Ovary (tissue), 9 donors: ENCODE measurements around the gene CALD1. TPM values are rescaled to one million over a fixed set of nuclear protein-coding genes. Genes with fewer than 3 reads are reported as not detected.
A peak's percentile ranks its signal among the peaks of the same experiment; 100 is the strongest.

Source experiments
- DNase-seq, 5 donors: peaks; one replicate each; pipeline ENCODE4 v3.0.0-alpha.2; 2019 to 2020
- H3K27ac ChIP-seq, 2 donors: fragments of 200-600 bp; one replicate each; pipeline versions ENCODE4 v1.5.1 to v1.8.0; 2019 to 2022
- H3K27me3 ChIP-seq: fragments of 200-600 bp; one replicate; pipeline ENCODE4 v1.8.0; 2022
- H3K36me3 ChIP-seq: fragments of 200-600 bp; sonication (generic); one replicate; pipeline ENCODE4 v1.5.1; 2019
- H3K4me1 ChIP-seq: one replicate; pipeline ENCODE4 v1.8.1; 2013; ENCODE audit warnings: mild to moderate bottlenecking, moderate library complexity; ENCODE audit not compliant: insufficient read depth
- H3K4me3 ChIP-seq: fragments of 200-600 bp; sonication (generic); one replicate; pipeline ENCODE4 v1.5.1; 2017
- H3K9me3 ChIP-seq, 2 donors: fragments of 200-600 bp in 1 of 2; sonication (generic) in 1 of 2; one replicate each; pipeline versions ENCODE4 v1.5.1 to v1.8.1; 2013 to 2019; ENCODE audit warnings: mild to moderate bottlenecking in 1 of 2, moderate library complexity in 1 of 2
- CTCF ChIP-seq, 3 donors: fragments of 450-650 bp in 2 of 3; fragments of 200-600 bp in 1 of 3; IDR thresholded peaks; one replicate each; pipeline versions ENCODE4 v1.5.1 to v1.8.0; 2016 to 2022; ENCODE audit warnings: antibody characterized with exemption in 3 of 3, mild to moderate bottlenecking in 1 of 3
- EP300 ChIP-seq: sonication (generic); formaldehyde crosslinking; IDR thresholded peaks from one replicate; pipeline ENCODE4 v1.6.1; 2017; ENCODE audit warnings: antibody characterized with exemption
- POLR2A ChIP-seq: fragments of 450-650 bp; IDR thresholded peaks from one replicate; pipeline ENCODE4 v1.6.1; 2017; ENCODE audit warnings: antibody characterized with exemption, mild to moderate bottlenecking, moderate library complexity
- WGBS, 3 donors: extraction: QIAGEN DNeasy Blood & Tissue Kit in 1 of 3; methylation state at CpG; one replicate each; pipeline versions ENCODE4 v1.1.5 to v1.1.7; 2013 to 2017; 5-methylcytosine and 5-hydroxymethylcytosine counted together
- intact Hi-C, 4 donors: fragments of 100-400 bp; cut with DNase I; formaldehyde crosslinking; loops; one replicate each; pipeline versions ENCODE4 v1.11.0 to v1.15.1; 2022 to 2023
- polyA plus RNA-seq, 2 donors: library from polyadenylated mRNA; stranded (reverse); fragments of 200-250 nt in 1 of 2; fragments of 350-450 nt in 1 of 2; fragmentation: Illumina TruSeq in 1 of 2; extraction: RNeasy Lipid Tissue Mini Kit (QIAGEN cat#74804) in 1 of 2; gene quantifications; one replicate each; pipeline ENCODE4 v1.2.3, GENCODE V29; 2013 to 2014
- total RNA-seq, 7 donors: library from RNA; depleted of rRNA in 2 of 7; stranded (reverse); fragments of >200 nt in 2 of 7; fragmentation: NEBNext Ultra II Directional in 3 of 7; extraction: Animal tissue kit (Norgen Biotek cat#: 25700) in 3 of 7; gene quantifications; one replicate each; pipeline versions ENCODE4 v1.1.0 to v1.2.4, GENCODE V29; 2016 to 2023
- donor health status: DM: no; HTN: no; CAD: no; lungs with moderate emphysema.
- donor health status: DM: no; HTN: no; CAD: no.
- donor health status: Bipolar disorder and iron deficiency.
- donor health status: DM: yes; HTN: yes; CAD: no.
- donor health status: DM: no; HTN: no; CAD: no.
- donor health status: DM: yes; HTN: yes; CAD: no.

The CALD1 gene
- total and polyA plus RNA-seq, 9 donors = 306 to 697 (median 463) TPM

- Histone ChIP-seq H3K9me3 (no peaks in the 10 kb centered on the region), H3K27me3 (no peaks in the 10 kb centered on the region), H3K36me3 (no peaks in the 10 kb centered on the region), H3K4me1 (peaks cover 34% of the 10 kb centered on the region), H3K27ac (peak overlapping the region; percentile 41 to 58), H3K4me3 (peak overlapping the region; percentile 11)
- TF ChIP-seq CTCF (IDR thresholded peaks at IDR 0.05) (no peak), POLR2A (no peak), EP300 (peak; percentile 5)
- DNase-seq = no peak
- WGBS, 3 donors = 6 to 22% (median 16%) methylated on average over 2 of the region's 2 CpGs
- intact Hi-C loops = loop anchor here in 1 of 4 donors (10.0 kb wide), 1 partner anchor 145 kb away; no protein-coding TSS in a partner anchor
These were observed 10.7 kb downstream of the CALD1 start for GRCh38 chr7:134789967-134790685.

GRCh38 chr7:134792968-134793367, 13.5 kb downstream of the CALD1 start:
- no peak for DNase-seq
- no peak for TF ChIP-seq CTCF (IDR thresholded peaks at IDR 0.05)
- no peak for TF ChIP-seq POLR2A
- no peak for TF ChIP-seq EP300
- Histone ChIP-seq H3K36me3 (no peaks in the 10 kb centered on the region), H3K4me3 (no peak overlapping the region), H3K27ac (no peak overlapping the region), H3K9me3 (no peaks in the 10 kb centered on the region), H3K4me1 (peaks cover 30% of the 10 kb centered on the region), H3K27me3 (no peaks in the 10 kb centered on the region)
- WGBS, 3 donors = 68 to 78% (median 69%) methylated on average over 9 of the region's 9 CpGs
- intact Hi-C loops = no loop called here

- no peak overlapping the region for H3K27ac ChIP-seq
- H3K4me1 ChIP-seq = peaks cover 22% of the 10 kb centered on the region
- DNase-seq = no peak
- H3K9me3 ChIP-seq = no peaks in the 10 kb centered on the region
- TF ChIP-seq CTCF (IDR thresholded peaks at IDR 0.05) = no peak
- no peak for TF ChIP-seq POLR2A
- no peak for TF ChIP-seq EP300
- WGBS, 3 donors = 70 to 81% (median 81%) methylated on average over 5 of the region's 5 CpGs
- no peaks in the 10 kb centered on the region for H3K27me3 ChIP-seq
- intact Hi-C loops = no loop called here
- H3K36me3 ChIP-seq = no peaks in the 10 kb centered on the region
- no peak overlapping the region for H3K4me3 ChIP-seq
These were observed 15.8 kb downstream of the CALD1 start for GRCh38 chr7:134795231-134795630.

- no peak for DNase-seq
- Histone ChIP-seq H3K9me3 (no peaks in the 10 kb centered on the region), H3K4me3 (no peak overlapping the region), H3K27me3 (no peaks in the 10 kb centered on the region), H3K4me1 (peaks cover 9% of the 10 kb centered on the region), H3K36me3 (no peaks in the 10 kb centered on the region), H3K27ac (no peak overlapping the region)
- 46 to 67% (median 56%) methylated on average over 1 of the region's 1 CpG for WGBS, 3 donors
- TF ChIP-seq EP300 (no peak), POLR2A (no peak), CTCF (IDR thresholded peaks at IDR 0.05) (no peak)
- intact Hi-C loops = no loop called here
These were observed 18.7 kb downstream of the CALD1 start for GRCh38 chr7:134798155-134798554.
